ENCODE measurements around the gene PKN3. TPM values are rescaled to one million over a fixed set of nuclear protein-coding genes. Genes with fewer than 3 reads are reported as not detected.

The PKN3 gene
- polyA plus RNA-seq, 1 donor from 2014 or later, result 0.06 TPM

- H3K27ac ChIP-seq (ENCODE audit: low read length), result no peak overlapping the region
- no peaks in the 10 kb centered on the region for H3K79me2 ChIP-seq (replicated peaks; ENCODE audit: insufficient read depth, low read length)
- no peaks in the 10 kb centered on the region for H3K9me3 ChIP-seq (ENCODE audit: low read length)
- no peak overlapping the region for H3K9ac ChIP-seq (ENCODE audit: low read length)
- TF ChIP-seq TAF1 (IDR thresholded peaks at IDR 0.05; ENCODE audit: low read depth), result no peak
- TF ChIP-seq MXI1 (conservative IDR thresholded peaks at IDR 0.05; ENCODE audit: poor library complexity, severe bottlenecking), result no peak
- no peak for TF ChIP-seq EZH2 (IDR thresholded peaks at IDR 0.05; ENCODE audit: borderline replicate concordance, insufficient read depth, low read length, poor library complexity, severe bottlenecking)
- TF ChIP-seq RAD21 (conservative IDR thresholded peaks at IDR 0.05), result no peak
- TF ChIP-seq CTCF (IDR thresholded peaks at IDR 0.05; ENCODE audit: poor library complexity, severe bottlenecking), result no peak
- no peak for TF ChIP-seq REST (IDR thresholded peaks at IDR 0.05; ENCODE audit: borderline replicate concordance)
- no peak overlapping the region for H3K4me3 ChIP-seq (ENCODE audit: low read length)
- no peaks in the 10 kb centered on the region for H4K20me1 ChIP-seq (ENCODE audit: insufficient read depth)
- no peak overlapping the region for H3K4me2 ChIP-seq (ENCODE audit: low read length)
- no peaks in the 10 kb centered on the region for H3K36me3 ChIP-seq (ENCODE audit: insufficient read depth, low read length)
- H3K27me3 ChIP-seq (ENCODE audit: insufficient read depth, low read depth, low read length), result no peaks in the 10 kb centered on the region
- no peaks in the 10 kb centered on the region for H3K9me2 ChIP-seq (ENCODE audit: insufficient read depth, low read length)
- H2AFZ ChIP-seq (ENCODE audit: low read depth, low read length), result no peak overlapping the region
- no peaks in the 10 kb centered on the region for H3F3A ChIP-seq (ENCODE audit: insufficient read depth, low read length, poor library complexity, severe bottlenecking)
These were observed 12.5 kb downstream of the PKN3 start for GRCh38 chr9:128714586-128715435.

- Histone ChIP-seq H3K27ac (ENCODE audit: low read length) (no peak overlapping the region), H3K79me2 (replicated peaks; ENCODE audit: insufficient read depth, low read length) (no peaks in the 10 kb centered on the region), H4K20me1 (ENCODE audit: insufficient read depth) (no peaks in the 10 kb centered on the region), H3K4me2 (ENCODE audit: low read length) (no peak overlapping the region), H3K27me3 (ENCODE audit: insufficient read depth, low read depth, low read length) (no peaks in the 10 kb centered on the region), H3K4me3 (ENCODE audit: low read length) (no peak overlapping the region), H3K9ac (ENCODE audit: low read length) (no peak overlapping the region), H3K9me2 (ENCODE audit: insufficient read depth, low read length) (no peaks in the 10 kb centered on the region), H3F3A (ENCODE audit: insufficient read depth, low read length, poor library complexity, severe bottlenecking) (no peaks in the 10 kb centered on the region), H3K36me3 (ENCODE audit: insufficient read depth, low read length) (no peaks in the 10 kb centered on the region), H3K9me3 (ENCODE audit: low read length) (no peaks in the 10 kb centered on the region), H2AFZ (ENCODE audit: low read depth, low read length) (no peak overlapping the region)
- TF ChIP-seq MXI1 (conservative IDR thresholded peaks at IDR 0.05; ENCODE audit: poor library complexity, severe bottlenecking) (no peak), SMC3 (conservative IDR thresholded peaks at IDR 0.05; ENCODE audit: poor library complexity) (no peak), CTCF (IDR thresholded peaks at IDR 0.05; ENCODE audit: poor library complexity, severe bottlenecking) (no peak), TAF1 (IDR thresholded peaks at IDR 0.05; ENCODE audit: low read depth) (no peak), RAD21 (conservative IDR thresholded peaks at IDR 0.05) (no peak), POLR2AphosphoS5 (IDR thresholded peaks at IDR 0.05) (no peak), REST (IDR thresholded peaks at IDR 0.05; ENCODE audit: borderline replicate concordance) (no peak), EP300 (conservative IDR thresholded peaks at IDR 0.05; ENCODE audit: poor library complexity, severe bottlenecking) (no peak), EZH2 (IDR thresholded peaks at IDR 0.05; ENCODE audit: borderline replicate concordance, insufficient read depth, low read length, poor library complexity, severe bottlenecking) (no peak)
These were observed 13.1 kb downstream of the PKN3 start for GRCh38 chr9:128715436-128715750.
